HepG2 (cell line): ENCODE results near the gene DMRT1. TPM values are rescaled to one million over a fixed set of nuclear protein-coding genes. Genes with fewer than 3 reads are reported as not detected.

Experiments
- ATAC-seq: fragments of 200-7000 bp; cut with Tn5 transposase; 3 replicates; pipeline ENCODE4 v1.9.1; 2020; ENCODE audit warnings: mild to moderate bottlenecking, moderate library complexity
- BruUV-seq: library from RNA; stranded (reverse); fragments of 400-500 nt; replicated peaks from 2 replicates; lab custom pipeline; 2021; lab: Mats Ljungman, UMichigan
- CTCF ChIA-PET: fragments of 300-600 bp; formaldehyde crosslinking; extraction: SDS; loops from one replicate; lab custom pipeline; 2021; ENCODE audit warnings: low total read pairs, inconsistent platforms, low intra/inter-chr PET ratio; lab: Yijun Ruan, JAX
- POLR2A ChIA-PET: fragments of 350-600 bp; sonication (Branson Sonifier 250); formaldehyde crosslinking; loops from one replicate; lab custom pipeline; 2020; ENCODE audit warnings: antibody characterized with exemption, inconsistent platforms; lab: Yijun Ruan, JAX
- DNase-seq: peaks from one replicate; pipeline ENCODE4 v3.0.0-alpha.2; 2015; ENCODE audit warnings: low spot score
- FAIRE-seq: peaks from 3 replicates; lab custom pipeline; 2011; peaks lifted over from hg19 to GRCh38; lab: Jason Lieb, UNC
- H2AFZ ChIP-seq: one replicate; pipeline ENCODE4 v1.6.1; 2011; ENCODE audit warnings: low read length, inconsistent platforms
- H3K27ac ChIP-seq: fragments of 300-600 bp; 3 replicates; pipeline ENCODE4 v1.8.0; 2011; ENCODE audit warnings: mixed run types, mild to moderate bottlenecking, mixed read lengths, low read length, inconsistent platforms; ENCODE audit not compliant: insufficient read depth; ENCODE audit errors: extremely low read length
- H3K27me3 ChIP-seq, 2 experiments: fragments of 200-600 bp in 1 of 2; 2 replicates in 1 of 2; 3 replicates in 1 of 2; pipeline versions ENCODE4 v1.6.0 to v1.8.0; 2011; ENCODE audit warnings: low read length in 2 of 2, mild to moderate bottlenecking in 2 of 2, moderate library complexity in 2 of 2, inconsistent platforms in 1 of 2; ENCODE audit not compliant: insufficient read depth in 2 of 2, control insufficient read depth in 1 of 2
- H3K36me3 ChIP-seq, 2 experiments: fragments of 200-600 bp in 1 of 2; replicated peaks in 1 of 2; 2 replicates in 1 of 2; 3 replicates in 1 of 2; pipeline versions ENCODE4 v1.5.1 to v1.8.0; 2011; ENCODE audit warnings: low read length in 2 of 2, inconsistent platforms in 1 of 2; ENCODE audit not compliant: insufficient read depth in 2 of 2, control insufficient read depth in 1 of 2
- H3K4me1 ChIP-seq: 2 replicates; pipeline ENCODE4 v1.5.1; 2012; ENCODE audit warnings: low read length, inconsistent platforms; ENCODE audit not compliant: insufficient read depth
- H3K4me2 ChIP-seq: 2 replicates; pipeline ENCODE4 v1.6.0; 2011; ENCODE audit warnings: low read depth, low read length, inconsistent platforms
- H3K4me3 ChIP-seq, 3 experiments: fragments of 200-600 bp in 1 of 3; sonication (generic), shearing (Covaris generic) in 1 of 3; replicated peaks in 1 of 3; 2 replicates each; pipeline ENCODE4 v1.5.1; 2011 to 2016; ENCODE audit warnings: low read length in 3 of 3, inconsistent platforms in 2 of 3, low read depth in 2 of 3, mild to moderate bottlenecking in 2 of 3, control low read depth in 1 of 3, mixed read lengths in 1 of 3; ENCODE audit not compliant: insufficient read depth in 1 of 3
- H3K79me2 ChIP-seq: one replicate; pipeline ENCODE4 v1.6.1; 2011; ENCODE audit warnings: low read length, inconsistent platforms; ENCODE audit not compliant: insufficient read depth
- H3K9ac ChIP-seq: 2 replicates; pipeline ENCODE4 v1.6.0; 2011; ENCODE audit warnings: mild to moderate bottlenecking, low read depth, low read length, inconsistent platforms; ENCODE audit not compliant: insufficient read depth
- H3K9me3 ChIP-seq: 2 replicates; pipeline ENCODE4 v1.5.1; 2012; ENCODE audit warnings: mild to moderate bottlenecking, low read length
- H4K20me1 ChIP-seq: 2 replicates; pipeline ENCODE4 v1.6.0; 2011; ENCODE audit warnings: inconsistent platforms, mild to moderate bottlenecking, low read length, moderate library complexity; ENCODE audit not compliant: insufficient read depth
- MAFK ChIP-seq, 2 experiments: IDR thresholded peaks in 1 of 2; conservative IDR thresholded peaks in 1 of 2; 2 replicates each; pipeline ENCODE4 v1.6.1; 2011; ENCODE audit warnings: improper control_type of control experiment in 2 of 2, low read length in 2 of 2
- NCOA1 ChIP-seq: sonication (generic); formaldehyde crosslinking; IDR thresholded peaks from 2 replicates; pipeline ENCODE4 v1.9.0; 2021; ENCODE audit warnings: missing genetic modification reagents
- ZFP36L2 ChIP-seq: sonication (generic); formaldehyde crosslinking; IDR thresholded peaks from 2 replicates; pipeline ENCODE4 v1.4.0; 2020; ENCODE audit warnings: missing genetic modification reagents
- ZHX1 ChIP-seq: sonication (generic); formaldehyde crosslinking; IDR thresholded peaks from 2 replicates; pipeline ENCODE4 v1.8.1; 2022; ENCODE audit warnings: low read depth, mild to moderate bottlenecking, missing genetic modification reagents
- WGBS: methylation state at CpG from one replicate; pipeline ENCODE4 v1.1.6; 2017; ENCODE audit warnings: low lambda C conversion rate; 5-methylcytosine and 5-hydroxymethylcytosine counted together
- in situ Hi-C: cut with HindIII; loops from 2 replicates; pipeline ENCODE4 v1.10.0; 2017; ENCODE audit warnings: low pct_unique_long_range_greater_than_20kb; ENCODE audit not compliant: extremely low pct_ligation_motif_present
- intact Hi-C: fragments of 100-400 bp; cut with micrococcal nuclease; formaldehyde crosslinking; loops from one replicate; pipeline ENCODE4 v1.10.0; 2022; ENCODE audit not compliant: unreplicated experiment
- polyA plus RNA-seq, 8 experiments: library from polyadenylated mRNA; depleted of rRNA in 3 of 8; stranded (reverse) in 7 of 8; unstranded in 1 of 8; fragments of >200 nt; fragmentation: Illumina TruSeq in 4 of 8; extraction: Trizol in 4 of 8; gene quantifications; 2 replicates each; pipeline versions ENCODE4 v1.2.1 to v1.2.3, GENCODE V29; 2011 to 2016; ENCODE audit warnings: low read depth in 4 of 8, missing spikeins in 1 of 8, mixed read lengths in 1 of 8; ENCODE audit not compliant: insufficient read depth in 1 of 8
- total RNA-seq, 5 experiments: library from RNA; depleted of rRNA; stranded (reverse); fragments of >200 nt; fragmentation: Illumina TruSeq; extraction: Trizol; gene quantifications; 2 replicates each; pipeline ENCODE4 v1.2.3, GENCODE V29; 2016; ENCODE audit warnings: low read depth in 1 of 5

The DMRT1 gene
- total and polyA plus RNA-seq, 2 of the 13 experiments (the other 11 are each of a cell fraction or from before 2014, with no cell fraction given) = not detected

DNA sequence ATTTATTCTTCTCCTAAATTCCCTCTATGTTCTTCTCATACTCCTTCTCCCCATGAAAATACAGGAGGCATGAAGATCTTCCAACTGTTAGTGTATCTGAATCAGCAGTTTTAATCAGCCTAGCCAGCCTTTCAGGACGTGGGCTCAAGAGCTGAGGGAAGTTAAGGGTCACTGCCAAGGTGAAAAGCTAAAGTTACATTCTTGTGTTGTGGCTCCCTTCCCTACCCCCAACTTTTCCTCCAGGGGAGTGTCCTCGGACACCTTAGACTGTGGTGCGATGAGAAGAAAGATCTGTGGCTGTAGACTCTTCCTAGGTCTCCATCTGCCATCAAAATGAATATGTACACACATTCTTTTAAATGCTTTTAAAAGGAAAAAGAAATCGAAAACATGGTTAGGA lies 139.1 kb downstream of the DMRT1 start:
- Histone ChIP-seq H3K79me2 (no peaks in the 10 kb centered on the region), H3K4me1 (no peaks in the 10 kb centered on the region), H3K4me2 (no peak overlapping the region), H2AFZ (no peak overlapping the region), H3K4me3 (no peak overlapping the region), H3K9ac (no peak overlapping the region), H3K9me3 (no peaks in the 10 kb centered on the region), H3K36me3 (no peaks in the 10 kb centered on the region), H3K27ac (no peak overlapping the region), H4K20me1 (no peaks in the 10 kb centered on the region), H3K27me3 (peaks cover 8 to 63% of the 10 kb centered on the region in 2 experiments)
- ATAC-seq (no peak), FAIRE-seq (no peak), DNase-seq (no peak)
- ChIA-PET POLR2A (no interaction called here), CTCF (no interaction called here)
- in situ Hi-C loops (loop anchor here (25.0 kb wide), 1 partner anchor 393 kb away; no protein-coding TSS in a partner anchor), intact Hi-C loops (no loop called here)
- TF ChIP-seq ZFP36L2 (no peak), MAFK (conservative IDR thresholded peaks at IDR 0.05 in 1 of 2, IDR thresholded peaks at IDR 0.05 in 1 of 2; ENCODE audit: low read length in 2 of 2) (peak in 1 of 2 experiments; percentile 38; a peak in 3 of 4 replicates)
- WGBS = 0% methylated on average over 4 of the region's 4 CpGs
- BruUV-seq = no TSS peak

DNA sequence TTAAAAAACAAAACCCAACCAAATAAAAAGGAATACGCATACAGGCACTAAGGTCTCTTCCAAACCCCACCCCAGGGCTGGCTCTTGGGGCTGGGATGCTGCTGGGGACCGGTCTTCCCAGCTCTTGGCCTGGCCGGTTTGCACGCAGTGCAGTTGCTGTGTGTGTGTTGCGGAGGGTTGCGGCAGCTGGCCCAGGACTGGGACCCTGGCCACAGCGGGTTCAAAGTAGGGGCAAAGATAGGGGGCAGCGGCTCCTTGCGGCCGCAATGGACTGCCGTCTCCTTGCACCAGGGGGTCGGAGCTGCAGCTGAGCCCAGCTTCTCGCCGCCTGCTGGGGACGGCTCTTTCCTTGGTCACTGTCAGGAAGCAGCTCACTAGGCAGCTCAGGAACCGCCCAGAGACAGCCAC lies 140.0 kb downstream of the DMRT1 start:
- Histone ChIP-seq H3K4me3 (no peak overlapping the region), H3K9ac (no peak overlapping the region), H3K27ac (no peak overlapping the region), H3K4me2 (no peak overlapping the region), H3K9me3 (no peaks in the 10 kb centered on the region), H3K27me3 (peaks cover 8 to 59% of the 10 kb centered on the region in 2 experiments; a peak in 4 of 5 replicates), H2AFZ (no peak overlapping the region), H3K36me3 (no peaks in the 10 kb centered on the region), H3K79me2 (no peaks in the 10 kb centered on the region), H4K20me1 (no peaks in the 10 kb centered on the region), H3K4me1 (no peaks in the 10 kb centered on the region)
- intact Hi-C loops (no loop called here), in situ Hi-C loops (loop anchor here (25.0 kb wide), 1 partner anchor 394 kb away; no protein-coding TSS in a partner anchor)
- BruUV-seq = no TSS peak
- FAIRE-seq (no peak), DNase-seq (no peak), ATAC-seq (peak; percentile 64)
- ChIA-PET CTCF (no interaction called here), POLR2A (no interaction called here)
- 21% methylated on average over 10 of the region's 16 CpGs for WGBS
- no peak for TF ChIP-seq ZHX1 (CRISPR knock-in tag)
- TF ChIP-seq NCOA1 (CRISPR knock-in tag) = no peak
